ENCODE results near the gene PXMP4.

- TF ChIP-seq ZNF565 (CRISPR knock-in tag; conservative IDR thresholded peaks at IDR 0.05; ENCODE audit: low read depth) (no peak), RARB (CRISPR knock-in tag; IDR thresholded peaks at IDR 0.05) (no peak), CREB5 (CRISPR knock-in tag; IDR thresholded peaks at IDR 0.05; ENCODE audit: low read depth) (no peak), ZFP3 (CRISPR knock-in tag; IDR thresholded peaks at IDR 0.05) (no peak), ESRRG (CRISPR knock-in tag; IDR thresholded peaks at IDR 0.05) (no peak)
- TF ChIP-seq, protein P1, sequence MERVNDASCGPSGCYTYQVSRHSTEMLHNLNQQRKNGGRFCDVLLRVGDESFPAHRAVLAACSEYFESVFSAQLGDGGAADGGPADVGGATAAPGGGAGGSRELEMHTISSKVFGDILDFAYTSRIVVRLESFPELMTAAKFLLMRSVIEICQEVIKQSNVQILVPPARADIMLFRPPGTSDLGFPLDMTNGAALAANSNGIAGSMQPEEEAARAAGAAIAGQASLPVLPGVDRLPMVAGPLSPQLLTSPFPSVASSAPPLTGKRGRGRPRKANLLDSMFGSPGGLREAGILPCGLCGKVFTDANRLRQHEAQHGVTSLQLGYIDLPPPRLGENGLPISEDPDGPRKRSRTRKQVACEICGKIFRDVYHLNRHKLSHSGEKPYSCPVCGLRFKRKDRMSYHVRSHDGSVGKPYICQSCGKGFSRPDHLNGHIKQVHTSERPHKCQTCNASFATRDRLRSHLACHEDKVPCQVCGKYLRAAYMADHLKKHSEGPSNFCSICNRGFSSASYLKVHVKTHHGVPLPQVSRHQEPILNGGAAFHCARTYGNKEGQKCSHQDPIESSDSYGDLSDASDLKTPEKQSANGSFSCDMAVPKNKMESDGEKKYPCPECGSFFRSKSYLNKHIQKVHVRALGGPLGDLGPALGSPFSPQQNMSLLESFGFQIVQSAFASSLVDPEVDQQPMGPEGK (CRISPR knock-in tag; IDR thresholded peaks at IDR 0.05; ENCODE audit: borderline replicate concordance): no peak
- TF ChIP-seq, protein P2, sequence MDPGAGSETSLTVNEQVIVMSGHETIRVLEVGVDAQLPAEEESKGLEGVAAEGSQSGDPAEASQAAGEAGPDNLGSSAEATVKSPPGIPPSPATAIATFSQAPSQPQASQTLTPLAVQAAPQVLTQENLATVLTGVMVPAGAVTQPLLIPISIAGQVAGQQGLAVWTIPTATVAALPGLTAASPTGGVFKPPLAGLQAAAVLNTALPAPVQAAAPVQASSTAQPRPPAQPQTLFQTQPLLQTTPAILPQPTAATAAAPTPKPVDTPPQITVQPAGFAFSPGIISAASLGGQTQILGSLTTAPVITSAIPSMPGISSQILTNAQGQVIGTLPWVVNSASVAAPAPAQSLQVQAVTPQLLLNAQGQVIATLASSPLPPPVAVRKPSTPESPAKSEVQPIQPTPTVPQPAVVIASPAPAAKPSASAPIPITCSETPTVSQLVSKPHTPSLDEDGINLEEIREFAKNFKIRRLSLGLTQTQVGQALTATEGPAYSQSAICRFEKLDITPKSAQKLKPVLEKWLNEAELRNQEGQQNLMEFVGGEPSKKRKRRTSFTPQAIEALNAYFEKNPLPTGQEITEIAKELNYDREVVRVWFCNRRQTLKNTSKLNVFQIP (CRISPR knock-in tag; IDR thresholded peaks at IDR 0.05; ENCODE audit: borderline replicate concordance, low read depth): no peak
These were observed 8.4 kb upstream of the PXMP4 start for GRCh38 chr20:33728463-33728862.
